ENCODE results near the gene ZSCAN30. TPM values are rescaled to one million over a fixed set of nuclear protein-coding genes. Genes with fewer than 3 reads are reported as not detected.
"Not testable (repeated sequence)": the region's sequence is repeated elsewhere in the genome, so short reads cannot be mapped to it uniquely, and the experiment has no call there.

ZSCAN30 gene
- total RNA-seq, 1 experiment from 2014 or later, result 10.6 TPM

GRCh38 chr18:35236571-35237363 lies 53.3 kb downstream of the ZSCAN30 start:
- DNase-seq (ENCODE audit: low read depth), result no peak

- DNase-seq (ENCODE audit: low read depth), result peak; percentile 65
Observed at GRCh38 chr18:35231052-35231451, 59.0 kb downstream of the ZSCAN30 start.

- peak; percentile 45 for DNase-seq (ENCODE audit: low read depth)
Observed at GRCh38 chr18:35227254-35227653, 62.8 kb downstream of the ZSCAN30 start.

- no peak for DNase-seq (ENCODE audit: low read depth)
Observed at GRCh38 chr18:35223797-35224196, 66.2 kb downstream of the ZSCAN30 start.

DNA sequence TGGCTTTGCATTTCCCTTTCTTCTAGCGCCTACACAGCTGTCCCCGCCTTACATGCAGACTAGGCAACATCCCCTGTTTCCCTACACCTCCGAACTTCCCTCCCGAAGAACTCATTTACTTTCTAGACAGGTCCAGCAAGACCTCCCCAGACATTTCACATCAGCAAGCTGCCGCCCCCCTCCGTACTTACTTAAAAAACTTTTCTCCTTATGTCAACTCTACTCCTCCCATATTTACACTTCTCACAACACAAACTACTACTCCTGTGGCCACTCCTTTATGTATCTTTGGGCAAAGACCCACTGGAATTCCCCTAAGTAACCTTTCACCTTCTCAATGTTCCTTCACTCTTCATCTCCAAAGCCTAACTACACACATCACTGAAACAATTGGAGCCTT lies 69.6 kb downstream of the ZSCAN30 start:
- no peak for DNase-seq (ENCODE audit: low read depth)

DNA sequence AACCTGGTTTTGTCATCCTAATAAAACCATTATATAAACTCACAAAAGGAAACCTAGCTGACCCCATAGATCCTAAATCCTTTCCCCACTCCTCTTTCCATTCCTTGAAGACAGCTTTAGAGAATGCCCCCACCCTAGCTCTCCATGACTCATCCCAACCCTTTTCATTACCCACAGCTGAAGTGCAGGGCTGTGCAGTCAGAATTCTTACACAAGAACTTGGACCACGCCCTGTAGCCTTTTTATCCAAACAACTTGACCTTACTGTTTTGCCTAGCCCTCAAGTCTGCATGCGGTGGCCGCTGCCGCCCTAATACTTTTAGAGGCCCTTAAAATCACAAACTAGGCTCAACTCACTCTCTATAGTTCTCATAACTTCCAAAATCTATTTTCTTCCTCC lies 70.7 kb downstream of the ZSCAN30 start:
- DNase-seq (ENCODE audit: low read depth), result peak; percentile 15

- not testable (repeated sequence) for DNase-seq (ENCODE audit: low read depth)
Observed at GRCh38 chr18:35216611-35217010, 73.4 kb downstream of the ZSCAN30 start.

DNA sequence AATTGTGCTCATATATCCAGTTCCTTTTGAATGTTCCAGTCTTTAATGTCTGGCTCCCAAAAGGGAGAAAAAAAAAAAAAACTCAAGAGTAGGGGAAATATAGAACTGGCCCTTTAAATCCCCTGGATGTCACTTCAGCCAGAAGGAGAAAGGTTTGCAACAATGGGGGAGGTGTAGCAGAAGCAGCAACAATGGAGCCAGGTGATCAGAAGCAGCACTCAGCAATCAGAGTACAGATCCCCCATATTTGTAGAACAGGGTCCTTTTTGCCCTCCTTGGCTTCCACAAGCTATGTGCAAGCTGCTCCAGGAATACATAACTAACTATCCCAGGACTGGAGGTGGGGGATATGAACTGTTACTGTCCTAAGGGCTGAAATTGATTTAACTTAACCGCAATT lies 75.0 kb downstream of the ZSCAN30 start:
- no peak for DNase-seq (ENCODE audit: low read depth)

GRCh38 chr18:35205746-35206458 lies 84.1 kb downstream of the ZSCAN30 start:
- not testable (repeated sequence) for DNase-seq (ENCODE audit: low read depth)

DNA sequence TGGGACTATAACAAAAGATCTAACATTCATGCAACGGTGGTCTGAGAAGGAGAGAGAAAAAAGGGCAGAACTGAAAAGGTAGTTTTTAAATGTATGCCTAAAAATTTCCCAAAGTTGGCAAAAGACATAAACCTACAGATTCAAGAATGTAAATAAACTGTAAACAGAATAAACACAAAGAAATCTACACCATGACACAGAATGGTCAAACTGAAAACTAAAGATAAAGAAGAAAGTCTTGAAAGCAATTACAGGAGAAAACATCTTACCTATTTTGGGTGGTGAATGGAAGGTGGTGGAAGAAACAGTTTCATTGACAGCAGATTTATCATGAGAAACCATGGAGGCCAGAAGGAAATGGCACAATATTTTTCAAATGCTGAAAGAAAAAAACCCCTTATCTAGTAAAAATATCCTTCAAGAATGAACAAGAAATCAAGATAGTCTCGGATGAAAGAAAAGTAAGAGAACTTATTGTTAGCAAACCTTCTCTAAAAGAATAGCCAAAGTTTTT lies 84.8 kb downstream of the ZSCAN30 start:
- no peak for DNase-seq (ENCODE audit: low read depth)

DNA sequence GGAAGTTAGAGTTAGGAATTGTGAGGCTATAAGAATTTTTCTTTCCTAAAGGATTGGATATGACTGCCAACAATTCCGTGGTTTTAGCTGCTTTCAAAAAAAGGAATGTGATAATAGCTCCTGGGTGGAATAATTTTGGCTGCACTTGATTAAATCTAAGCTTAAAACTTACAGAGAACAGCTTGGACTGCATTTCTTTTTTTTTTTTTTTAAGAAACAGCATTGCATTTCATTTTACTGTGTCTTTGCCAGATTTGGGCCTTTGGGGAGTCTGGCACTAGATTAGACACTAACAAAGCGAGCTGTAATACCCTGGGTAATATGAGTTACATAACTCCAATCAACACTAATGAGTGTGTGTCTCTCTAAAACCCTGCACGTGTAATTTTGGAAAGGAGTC lies 87.0 kb downstream of the ZSCAN30 start:
- DNase-seq (ENCODE audit: low read depth), result peak; percentile 13

DNA sequence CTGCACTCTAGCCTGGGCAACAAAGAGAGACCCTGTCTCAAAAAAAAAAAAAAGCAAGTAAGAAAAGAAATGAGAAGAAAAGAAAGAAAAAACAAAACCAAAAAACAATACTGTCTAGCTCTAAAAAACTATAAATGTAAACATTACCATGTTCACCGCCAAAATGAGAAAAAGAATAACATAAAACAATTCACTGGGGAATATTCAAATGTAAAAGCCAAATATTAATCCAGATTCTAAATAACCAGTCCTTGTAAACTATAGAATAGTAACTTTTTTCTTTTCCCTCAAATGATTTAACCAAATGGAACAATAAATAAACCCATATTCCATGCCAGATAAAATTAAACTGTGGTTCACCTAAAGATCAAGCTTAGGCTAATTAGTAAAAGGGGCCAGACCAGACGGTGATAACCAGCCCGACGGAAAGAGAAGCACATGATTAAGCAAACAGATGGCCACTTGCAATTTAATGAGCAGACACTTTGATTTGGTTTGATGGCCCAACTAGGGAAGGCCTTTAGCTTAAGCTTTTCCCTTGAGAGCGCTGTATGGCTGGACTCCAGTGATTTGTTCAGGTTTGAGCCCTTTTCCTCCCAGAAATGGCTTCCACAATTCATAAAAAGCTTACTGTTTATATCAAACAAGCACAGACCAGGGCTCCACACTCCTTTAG lies 88.6 kb downstream of the ZSCAN30 start:
- no peak for DNase-seq (ENCODE audit: low read depth)

Other genes with a start within 250 kb of the ZSCAN30 start
- 24.3 and 32.0 TPM in 2 replicates for gene MAPRE2, start 248.8 kb downstream of the ZSCAN30 start, total RNA-seq (2014; rRNA removed; shearing (Covaris generic))
- gene ZNF397, start 49.2 kb downstream of the ZSCAN30 start, total RNA-seq (2014; rRNA removed; shearing (Covaris generic)), result 4.0 and 5.3 TPM in 2 replicates
- gene ZNF24, start 54.2 kb upstream of the ZSCAN30 start, total RNA-seq (2014; rRNA removed; shearing (Covaris generic)), result 28.1 and 29.9 TPM in 2 replicates
- 1.1 and 2.2 TPM in 2 replicates for gene ZNF396, start 87.1 kb upstream of the ZSCAN30 start, total RNA-seq (2014; rRNA removed; shearing (Covaris generic))
- gene INO80C, start 207.7 kb upstream of the ZSCAN30 start, total RNA-seq (2014; rRNA removed; shearing (Covaris generic)), result 1.7 and 3.4 TPM in 2 replicates